AG08395 (cell line): ENCODE data around the gene CIAO3.

Experiments
- DNase-seq: peaks from one replicate; pipeline ENCODE4 v3.0.0; 2012; ENCODE audit warnings: mixed read lengths, low spot score

Gene CIAO3

DNA sequence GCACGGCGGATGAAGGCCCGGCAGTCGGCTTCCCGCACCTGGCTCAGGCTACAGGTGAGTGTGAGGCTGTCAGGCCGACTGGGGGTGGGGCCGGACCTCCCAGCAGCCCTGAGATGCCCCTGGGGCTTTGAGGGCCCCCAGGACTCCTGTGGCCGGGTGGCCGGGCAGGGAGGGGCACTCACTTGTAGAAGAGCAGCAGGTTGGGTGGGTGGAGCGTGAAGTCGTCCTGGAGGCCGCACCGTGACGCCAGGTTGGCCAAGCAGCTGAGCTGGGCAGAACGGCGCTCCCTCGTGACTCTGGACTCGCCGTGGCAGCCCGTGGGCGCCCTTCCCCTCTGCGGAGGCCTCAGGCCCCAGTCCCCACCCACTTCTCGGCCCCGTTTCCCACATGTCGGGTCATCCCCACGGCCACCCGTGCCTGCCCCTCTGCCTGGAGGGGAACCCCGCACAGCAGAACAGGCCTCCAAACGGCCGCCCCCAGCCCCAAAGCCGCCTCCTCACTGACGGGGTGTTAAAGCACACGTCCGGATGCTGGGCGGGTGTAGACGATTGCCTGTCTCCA lies 34.5 kb upstream of the CIAO3 start:
- no peak for DNase-seq

DNA sequence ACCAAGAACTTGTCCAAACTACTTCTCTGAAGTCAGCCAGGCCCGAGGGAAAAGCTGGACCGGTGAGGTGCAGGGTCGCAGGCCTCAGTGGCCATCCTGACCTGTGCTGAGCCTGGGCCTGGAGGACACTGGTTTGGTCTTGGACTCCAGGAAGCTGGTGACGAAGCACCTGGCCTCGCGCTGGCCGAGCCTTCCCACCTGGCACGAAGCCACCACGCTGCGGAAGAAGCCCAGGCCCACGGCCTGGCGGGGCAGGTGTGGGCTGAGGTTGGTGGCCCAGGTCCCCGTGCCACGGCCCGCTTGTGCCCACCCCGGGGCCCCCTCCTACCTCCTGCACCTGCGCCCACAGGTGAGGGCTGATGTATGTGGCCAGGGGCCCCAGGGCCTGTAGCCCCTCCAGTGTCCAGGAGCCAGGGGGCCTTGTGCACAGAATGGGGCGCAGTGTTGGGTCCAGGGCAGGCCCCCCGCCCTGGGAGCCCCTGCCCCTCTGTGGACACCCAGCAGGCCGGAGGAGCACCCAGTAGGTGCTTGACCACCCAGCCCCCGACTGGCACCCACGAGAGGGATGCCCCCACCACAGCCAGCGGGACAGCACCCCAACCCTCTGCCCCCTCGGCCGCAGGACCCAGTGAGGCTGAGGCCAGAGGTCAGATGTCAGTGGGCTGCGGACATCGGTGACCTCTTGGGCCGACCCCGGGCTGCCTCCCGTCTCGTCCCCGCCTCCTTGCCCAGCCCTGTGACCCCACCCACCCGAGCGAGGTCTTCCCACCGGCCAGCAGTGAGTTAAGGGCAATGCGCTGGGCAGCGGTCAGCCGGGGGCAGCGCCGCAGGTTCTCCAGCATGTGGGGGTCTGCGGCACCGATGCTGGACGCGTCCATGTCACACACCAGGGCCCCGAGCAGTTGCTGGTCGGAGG lies 33.5 kb upstream of the CIAO3 start:
- DNase-seq, result no peak

DNA sequence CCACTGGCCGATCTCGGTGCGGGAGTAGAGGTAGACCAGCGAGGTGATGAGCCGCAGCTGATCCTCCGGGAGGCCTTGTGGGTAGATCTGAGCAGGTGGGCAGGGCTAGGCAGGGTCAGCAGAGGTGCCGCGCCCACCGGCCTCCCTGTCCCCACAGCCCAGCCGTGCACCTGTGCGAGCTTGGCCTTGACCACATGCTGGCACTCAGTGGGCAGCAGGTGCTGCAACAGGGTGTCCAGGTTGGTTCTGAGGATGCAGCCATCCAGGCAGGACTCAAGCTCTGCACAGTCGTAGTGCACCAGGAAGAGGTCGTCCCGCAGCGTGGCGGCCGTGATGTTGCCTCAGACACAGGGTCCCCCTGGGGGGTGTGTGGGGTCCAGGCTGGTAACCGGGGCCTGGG lies 32.2 kb upstream of the CIAO3 start:
- DNase-seq, result no peak

DNA sequence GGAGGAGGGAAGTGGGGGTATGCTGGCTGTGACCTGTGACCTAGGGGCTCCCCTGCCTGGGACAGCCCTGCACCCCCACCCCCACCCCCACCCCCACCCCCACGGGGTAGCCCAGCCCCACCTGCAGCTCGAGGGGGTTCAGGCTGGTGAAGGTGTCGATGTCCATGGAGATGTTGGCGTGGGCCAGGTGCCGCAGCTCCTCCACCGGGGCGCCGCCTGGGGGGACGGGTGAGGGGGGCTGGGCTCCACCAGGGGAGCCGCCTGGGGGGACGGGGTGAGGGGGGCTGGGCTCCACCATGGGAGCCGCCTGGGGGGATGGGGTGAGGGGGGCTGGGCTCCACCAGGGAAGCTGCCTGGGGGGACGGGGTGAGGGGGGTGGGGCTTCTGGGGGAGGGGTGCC lies 29.6 kb upstream of the CIAO3 start:
- DNase-seq, result no peak

DNA sequence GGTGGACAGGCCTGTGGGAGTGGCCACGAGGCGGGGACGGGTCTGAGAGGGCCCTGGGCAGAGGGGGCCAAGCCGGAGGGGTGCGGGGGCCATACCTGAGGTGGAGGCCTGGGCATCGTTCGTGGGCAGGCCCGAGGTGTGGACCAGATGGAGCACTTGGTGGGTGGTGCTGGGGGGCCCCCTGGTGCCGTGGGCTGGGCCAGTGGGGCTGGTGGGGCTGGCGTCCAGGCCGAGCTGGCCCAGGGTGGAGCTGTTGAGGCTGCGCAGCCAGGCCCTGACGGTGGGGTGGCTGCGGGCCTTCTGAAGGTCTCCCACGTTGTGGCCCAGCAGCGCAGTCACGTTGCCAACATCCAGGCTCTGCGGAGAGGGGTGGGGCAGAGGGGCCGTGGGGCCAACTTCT lies 29.1 kb upstream of the CIAO3 start:
- no peak for DNase-seq

DNA sequence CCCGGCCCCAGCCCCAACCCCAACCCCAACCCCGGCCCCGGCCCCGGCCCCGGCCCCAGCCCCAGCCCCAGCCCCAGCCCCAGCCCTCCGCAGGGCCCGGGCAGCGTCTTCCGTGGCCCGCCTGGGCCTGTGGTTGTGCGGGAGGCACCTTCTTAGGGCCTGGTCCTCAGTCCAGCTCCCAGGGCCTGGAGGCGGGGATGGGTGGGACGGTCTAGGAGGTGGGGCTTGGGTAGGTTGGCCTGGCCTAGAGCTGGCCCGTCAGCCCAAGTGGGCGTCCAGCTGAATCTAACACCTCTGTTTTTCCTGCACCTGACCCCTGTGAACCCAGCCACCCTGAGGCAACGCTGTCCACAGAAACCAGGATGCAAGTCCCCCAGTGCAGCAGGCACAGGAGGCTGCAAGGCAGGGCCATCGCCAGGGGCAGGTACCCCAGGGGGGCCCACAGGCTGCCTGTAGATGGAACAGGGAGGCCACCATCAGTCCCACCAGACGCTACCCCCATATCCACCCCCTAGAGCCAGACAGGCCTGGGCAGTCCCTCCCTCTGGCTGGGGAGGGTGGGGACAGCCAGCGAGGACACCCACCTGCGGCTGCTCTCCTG lies 28.5 kb upstream of the CIAO3 start:
- DNase-seq, result no peak

DNA sequence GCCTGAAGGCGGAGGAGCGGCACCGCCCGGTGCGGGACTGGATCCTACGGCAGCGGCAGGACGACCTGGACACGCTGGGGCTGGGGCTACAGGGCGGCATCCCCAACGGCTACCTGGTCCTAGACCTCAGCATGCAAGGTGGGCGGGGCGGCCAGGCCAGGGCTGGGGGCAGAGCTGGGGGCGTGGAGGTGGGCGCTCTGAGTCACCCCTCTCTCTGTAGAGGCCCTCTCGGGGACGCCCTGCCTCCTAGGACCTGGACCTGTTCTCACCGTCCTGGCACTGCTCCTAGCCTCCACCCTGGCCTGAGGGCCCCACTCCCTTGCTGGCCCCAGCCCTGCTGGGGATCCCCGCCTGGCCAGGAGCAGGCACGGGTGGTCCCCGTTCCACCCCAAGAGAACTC lies 27.6 kb upstream of the CIAO3 start:
- no peak for DNase-seq

DNA sequence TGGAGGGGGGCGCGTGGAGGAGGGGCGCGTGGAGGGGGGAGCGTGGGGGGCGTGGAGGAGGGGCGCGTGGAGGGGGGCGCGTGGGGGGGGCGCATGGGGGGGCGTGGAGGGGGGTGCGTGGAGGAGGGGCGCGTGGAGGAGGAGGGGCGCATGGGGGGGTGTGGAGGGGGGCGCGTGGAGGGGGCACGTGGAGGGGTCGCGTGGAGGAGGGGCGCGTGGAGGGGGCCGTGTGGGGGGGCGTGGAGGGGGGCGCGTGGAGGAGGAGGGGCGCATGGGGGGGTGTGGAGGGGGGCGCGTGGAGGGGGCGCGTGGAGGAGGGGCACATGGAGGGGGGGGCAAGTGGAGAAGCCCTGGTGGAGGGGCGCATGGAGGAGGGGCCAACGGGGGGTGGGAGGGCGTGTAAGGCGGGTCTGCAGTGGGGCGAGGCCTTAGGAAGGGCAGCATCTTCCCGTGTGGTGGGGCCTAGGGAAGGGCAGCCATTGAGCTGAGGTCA lies 27.0 kb upstream of the CIAO3 start:
- no peak for DNase-seq

DNA sequence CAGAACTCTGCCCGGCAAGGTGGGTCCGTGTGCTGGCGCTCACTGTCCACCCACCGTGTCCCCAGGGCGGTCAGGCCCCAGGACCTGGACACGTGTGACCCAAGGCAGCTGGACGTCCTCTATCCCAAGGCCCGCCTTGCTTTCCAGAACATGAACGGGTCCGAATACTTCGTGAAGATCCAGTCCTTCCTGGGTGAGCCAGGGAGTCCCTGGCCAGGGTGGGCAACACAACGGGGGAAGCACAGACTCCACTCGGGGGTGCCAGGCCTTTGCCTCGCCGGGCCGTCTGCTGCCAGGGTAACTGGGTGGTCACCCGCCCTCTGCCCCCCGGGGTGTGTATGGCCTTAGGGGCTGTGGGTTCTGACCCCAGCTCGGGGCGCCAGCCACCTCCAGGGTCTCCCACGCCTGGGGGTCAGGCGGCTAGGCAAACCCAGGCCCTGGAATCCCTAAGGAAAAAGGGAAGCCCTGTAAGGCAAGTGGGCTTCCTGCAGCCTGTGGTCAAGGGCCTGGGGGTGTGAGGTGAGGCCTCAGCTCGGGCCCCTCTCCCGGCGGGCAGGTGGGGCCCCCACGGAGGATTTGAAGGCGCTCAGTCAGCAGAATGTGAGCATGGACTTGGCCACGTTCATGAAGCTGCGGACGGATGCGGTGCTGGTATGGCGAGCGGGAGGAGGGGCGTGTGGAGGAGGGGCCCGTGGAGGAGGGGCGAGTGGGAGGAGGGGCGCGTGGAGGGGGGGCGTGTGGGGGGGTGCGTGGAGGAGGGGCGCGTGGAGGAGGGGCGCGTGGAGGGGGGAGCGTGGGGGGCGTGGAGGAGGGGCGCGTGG lies 26.2 kb upstream of the CIAO3 start:
- DNase-seq, result no peak

DNA sequence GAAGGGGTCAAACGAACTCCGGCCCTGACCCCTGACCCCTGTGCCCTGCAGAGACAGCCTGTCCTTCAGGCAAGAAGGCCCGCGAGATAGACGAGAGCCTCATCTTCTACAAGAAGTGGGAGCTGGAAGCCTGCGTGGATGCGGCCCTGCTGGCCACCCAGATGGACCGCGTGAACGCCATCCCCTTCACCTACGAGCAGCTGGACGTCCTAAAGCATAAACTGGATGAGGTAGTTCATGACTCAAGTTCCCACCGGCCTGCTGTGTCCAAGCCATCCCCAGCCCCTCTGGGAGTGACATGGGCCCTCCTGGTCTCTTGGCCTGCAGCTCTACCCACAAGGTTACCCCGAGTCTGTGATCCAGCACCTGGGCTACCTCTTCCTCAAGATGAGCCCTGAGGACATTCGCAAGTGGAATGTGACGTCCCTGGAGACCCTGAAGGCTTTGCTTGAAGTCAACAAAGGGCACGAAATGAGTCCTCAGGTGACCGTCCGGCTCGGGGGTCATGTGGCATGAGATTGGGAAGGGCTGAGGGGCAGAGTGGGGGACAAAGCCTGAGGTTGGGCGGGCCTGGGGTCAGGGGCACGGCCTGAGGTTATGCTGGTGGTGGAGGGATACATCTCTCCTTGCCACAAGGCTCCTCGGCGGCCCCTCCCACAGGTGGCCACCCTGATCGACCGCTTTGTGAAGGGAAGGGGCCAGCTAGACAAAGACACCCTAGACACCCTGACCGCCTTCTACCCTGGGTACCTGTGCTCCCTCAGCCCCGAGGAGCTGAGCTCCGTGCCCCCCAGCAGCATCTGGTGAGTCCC lies 25.4 kb upstream of the CIAO3 start:
- no peak for DNase-seq

DNA sequence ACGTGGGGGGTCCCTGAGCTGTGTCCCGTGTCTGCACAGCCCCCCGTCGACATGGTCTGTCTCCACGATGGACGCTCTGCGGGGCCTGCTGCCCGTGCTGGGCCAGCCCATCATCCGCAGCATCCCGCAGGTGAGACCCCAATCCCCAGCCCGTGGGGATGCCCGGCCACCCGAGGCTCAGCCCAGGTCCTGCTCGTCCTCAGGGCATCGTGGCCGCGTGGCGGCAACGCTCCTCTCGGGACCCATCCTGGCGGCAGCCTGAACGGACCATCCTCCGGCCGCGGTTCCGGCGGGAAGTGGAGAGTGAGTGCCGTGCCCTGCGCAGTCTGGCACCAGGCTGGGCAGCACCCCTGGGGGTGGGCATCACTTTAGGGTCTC lies 24.7 kb upstream of the CIAO3 start:
- DNase-seq, result no peak

DNA sequence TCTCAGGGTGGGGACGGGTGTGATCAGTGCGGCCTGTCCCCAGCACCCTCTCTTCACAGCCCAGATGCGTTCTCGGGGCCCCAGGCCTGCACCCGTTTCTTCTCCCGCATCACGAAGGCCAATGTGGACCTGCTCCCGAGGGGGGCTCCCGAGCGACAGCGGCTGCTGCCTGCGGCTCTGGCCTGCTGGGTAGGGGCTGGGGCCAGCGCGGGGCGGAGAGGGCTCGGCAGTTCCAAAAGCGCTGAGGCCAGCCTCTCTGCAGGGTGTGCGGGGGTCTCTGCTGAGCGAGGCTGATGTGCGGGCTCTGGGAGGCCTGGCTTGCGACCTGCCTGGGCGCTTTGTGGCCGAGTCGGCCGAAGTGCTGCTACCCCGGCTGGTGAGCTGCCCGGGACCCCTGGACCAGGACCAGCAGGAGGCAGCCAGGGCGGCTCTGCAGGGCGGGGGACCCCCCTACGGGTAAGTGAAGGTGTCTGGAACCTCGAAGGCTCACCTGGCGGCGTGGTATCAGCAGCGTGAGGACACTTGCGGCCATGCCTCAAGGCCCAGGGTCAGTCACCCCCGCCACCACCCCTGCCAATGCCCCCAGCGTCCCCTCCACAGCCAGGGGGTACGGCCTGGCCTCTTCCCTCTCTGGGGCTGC lies 24.2 kb upstream of the CIAO3 start:
- no peak for DNase-seq

DNA sequence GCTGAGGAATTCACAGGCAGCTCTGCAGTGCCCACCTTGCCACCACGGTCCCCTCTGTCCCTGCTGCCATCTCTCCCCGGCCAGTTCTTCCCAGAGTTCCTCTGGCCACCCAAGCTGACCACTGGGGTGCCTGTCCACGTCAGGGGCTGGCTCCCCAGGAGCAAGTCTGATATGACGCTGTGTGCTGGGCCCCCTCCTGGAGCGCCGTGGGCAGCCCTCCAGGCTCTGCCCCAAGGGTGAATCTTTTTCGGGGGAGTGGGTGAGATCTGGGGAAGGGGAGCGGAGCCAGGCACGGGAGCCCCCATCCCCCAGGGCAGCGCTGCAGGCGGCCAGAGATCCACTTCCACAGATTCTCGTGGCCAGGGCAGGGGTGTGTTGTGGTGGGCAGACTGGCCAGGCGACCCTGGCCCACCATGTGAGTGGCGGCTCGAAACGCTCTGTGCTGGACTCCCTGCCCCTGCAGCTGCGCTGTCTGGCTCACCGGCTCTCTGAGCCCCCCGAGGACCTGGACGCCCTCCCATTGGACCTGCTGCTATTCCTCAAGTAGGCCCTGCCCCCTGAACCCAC lies 23.5 kb upstream of the CIAO3 start:
- no peak for DNase-seq

DNA sequence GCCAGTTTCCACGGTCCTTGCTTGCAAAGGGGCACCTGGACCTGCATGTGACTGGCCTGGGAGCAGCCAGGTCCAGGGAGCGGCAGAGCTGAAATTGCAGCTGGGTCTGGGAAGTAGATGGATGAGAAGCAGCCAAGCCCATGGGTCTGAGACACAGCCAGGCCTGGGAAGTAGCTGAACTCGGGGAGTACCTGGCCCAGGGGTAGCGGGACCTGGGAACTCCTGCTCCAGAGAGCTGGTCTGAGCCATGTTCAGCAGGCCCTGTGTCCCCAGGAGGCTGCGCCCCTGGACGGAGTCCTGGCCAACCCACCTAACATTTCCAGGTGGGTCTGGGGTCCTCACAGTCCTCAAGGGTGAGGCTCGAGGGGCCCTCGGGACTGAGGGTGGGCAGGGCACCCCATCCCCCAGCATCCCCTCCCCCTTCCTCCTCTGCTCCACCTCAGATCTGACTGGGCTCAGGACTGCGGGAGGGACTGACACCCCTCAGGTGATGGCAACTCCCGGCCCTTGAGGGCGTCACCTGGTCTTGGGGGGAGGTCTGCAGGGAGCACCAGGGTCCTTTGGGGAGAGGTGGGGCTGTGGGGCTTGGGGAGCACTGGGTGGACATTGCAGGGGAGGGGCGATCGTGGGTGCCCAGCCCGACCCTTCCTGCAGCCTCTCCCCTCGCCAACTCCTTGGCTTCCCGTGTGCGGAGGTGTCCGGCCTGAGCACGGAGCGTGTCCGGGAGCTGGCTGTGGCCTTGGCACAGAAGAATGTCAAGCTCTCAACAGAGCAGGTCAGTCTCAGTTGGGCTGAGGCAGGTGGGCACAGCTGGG lies 22.8 kb upstream of the CIAO3 start:
- no peak for DNase-seq

DNA sequence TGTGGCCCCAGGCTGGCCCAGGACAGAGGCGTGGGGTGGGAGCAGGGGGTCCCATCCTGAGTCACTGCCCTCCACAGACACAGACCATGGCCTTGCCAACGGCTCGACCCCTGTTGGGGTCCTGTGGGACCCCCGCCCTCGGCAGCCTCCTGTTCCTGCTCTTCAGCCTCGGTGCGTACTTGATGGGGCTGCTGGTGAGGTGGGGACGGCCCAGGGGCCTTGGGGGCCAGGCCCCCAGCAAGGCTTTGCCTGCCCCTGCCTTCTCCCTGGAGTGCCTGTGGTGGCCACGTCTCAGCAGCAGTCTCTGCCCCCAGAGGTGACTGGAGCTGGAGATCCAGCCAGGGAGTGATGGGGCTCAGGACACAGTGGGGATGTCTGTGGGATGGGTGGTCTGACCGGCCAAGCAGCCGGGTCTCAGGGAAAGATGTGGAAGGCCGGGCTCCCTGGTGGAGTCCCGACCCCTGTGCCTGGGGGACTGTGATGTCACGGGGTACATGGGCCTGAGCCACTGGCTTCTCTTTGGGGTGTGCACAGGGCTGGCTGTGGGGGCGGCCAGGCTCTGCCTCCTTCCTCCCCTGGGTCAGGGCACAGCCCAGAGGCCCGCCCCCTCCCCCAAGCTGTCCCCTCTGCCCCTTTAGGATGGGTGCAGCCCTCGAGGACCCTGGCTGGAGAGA lies 21.9 kb upstream of the CIAO3 start:
- no peak for DNase-seq

DNA sequence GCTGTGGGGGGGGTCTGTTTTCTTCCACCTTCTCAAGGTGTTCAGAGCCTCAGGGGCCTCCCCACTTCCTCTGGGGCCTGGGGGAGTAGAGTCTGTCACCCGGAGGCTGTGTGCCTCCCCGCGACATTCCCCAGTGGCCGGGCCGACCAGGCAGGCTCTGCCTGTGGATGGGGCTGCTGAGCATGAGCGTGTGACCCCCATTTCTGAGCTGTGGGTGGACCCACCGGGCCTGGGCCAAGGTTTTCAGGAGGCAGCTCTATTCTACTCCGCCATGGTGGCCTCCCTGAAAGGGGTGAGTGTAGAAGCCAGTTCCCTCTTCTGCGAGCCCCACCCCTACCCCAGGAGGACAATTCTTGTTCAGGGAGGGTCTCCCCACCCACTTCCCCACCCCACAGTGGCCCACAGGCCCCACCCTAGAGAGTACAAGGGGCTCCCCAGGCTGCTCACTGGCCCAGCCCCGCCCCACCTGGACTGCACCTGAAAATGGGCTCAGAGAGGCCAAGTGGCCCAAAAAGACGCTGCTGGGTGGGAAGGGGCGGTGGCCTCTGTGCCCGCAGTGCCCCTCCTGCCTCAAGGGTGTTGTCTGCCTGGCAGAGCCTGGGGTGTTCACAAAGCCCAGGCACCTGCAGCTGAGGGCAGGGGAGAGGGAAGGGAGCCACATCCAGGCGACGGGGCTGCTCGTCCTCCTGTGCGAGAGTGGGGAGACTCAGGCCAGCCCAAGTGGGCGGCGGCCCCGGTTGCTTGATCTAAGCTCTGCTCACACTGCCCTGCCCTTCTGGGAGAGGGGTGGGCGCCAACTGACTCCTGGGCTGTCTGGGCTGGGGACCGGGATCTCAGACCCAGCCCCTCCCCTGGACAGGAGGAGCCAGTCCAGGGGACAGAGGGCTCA lies 21.1 kb upstream of the CIAO3 start:
- DNase-seq, result no peak

DNA sequence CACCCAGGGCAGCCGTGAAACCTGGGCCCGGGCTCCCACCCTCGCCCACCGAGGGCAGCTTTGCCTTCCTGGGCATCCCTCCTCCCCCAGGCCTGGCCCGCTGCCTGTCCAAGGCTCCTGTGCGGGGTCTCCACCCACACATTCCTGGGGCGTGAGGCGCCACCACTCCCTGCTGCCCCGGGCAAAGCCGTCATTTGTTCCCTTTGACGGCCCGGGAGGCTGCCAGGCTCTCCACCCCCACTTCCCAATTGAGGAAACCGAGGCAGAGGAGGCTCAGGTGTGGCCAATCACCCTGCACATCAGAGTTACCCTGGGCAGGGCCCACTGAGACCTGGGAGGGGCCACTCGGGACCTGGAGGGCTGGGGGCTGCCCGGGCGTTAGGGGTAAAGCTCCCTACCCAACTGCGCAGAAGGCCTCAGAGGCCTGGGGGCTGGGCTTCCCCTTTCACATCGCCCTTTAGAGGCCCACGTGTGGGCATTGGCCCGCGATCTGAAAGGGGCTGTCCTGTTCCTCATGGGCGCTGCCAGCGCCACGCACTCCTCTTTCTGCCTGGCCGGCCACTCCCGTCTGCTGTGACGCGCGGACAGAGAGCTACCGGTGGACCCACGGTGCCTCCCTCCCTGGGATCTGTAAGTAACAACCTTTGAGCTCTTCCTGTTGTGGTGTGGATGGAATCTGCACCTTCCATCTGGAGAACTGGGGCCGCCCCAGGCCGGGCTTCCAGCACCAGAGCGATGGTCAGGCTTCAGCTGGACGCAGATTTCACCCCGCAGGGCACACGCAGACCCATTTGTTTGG lies 19.9 kb upstream of the CIAO3 start, which contains the start of gene MSLN:
MSLN (plus strand) TSS at position 190 of the 799 bp plus-strand sequence. CDS start 1,947 bp downstream, outside the sequence.
- DNase-seq, result no peak
